ENCODE data around the gene CIITA.
"Not testable (repeated sequence)": the region's sequence is repeated elsewhere in the genome, so short reads cannot be mapped to it uniquely, and the experiment has no call there.

Gene CIITA

DNA sequence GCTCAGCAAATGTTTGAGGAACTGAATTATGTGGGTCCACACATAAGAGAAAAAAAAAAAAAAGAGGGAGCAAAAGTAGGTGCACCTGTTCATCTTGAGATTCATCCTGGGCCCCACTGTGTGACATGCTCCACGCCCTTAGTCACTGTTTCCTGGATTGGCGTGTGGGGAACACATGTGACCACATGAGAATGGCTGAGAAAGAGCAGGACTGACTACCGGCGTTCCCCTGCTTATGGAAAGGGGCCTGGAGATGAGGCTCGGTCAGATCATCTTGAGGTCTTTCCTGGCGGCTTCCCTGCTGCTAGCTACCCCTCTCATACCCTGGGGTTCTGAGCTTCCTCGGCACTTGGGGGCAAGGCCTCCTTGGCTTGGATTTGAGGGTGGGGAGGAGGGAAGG, 61.3 kb downstream of the CIITA start:
- DNase-seq (ENCODE audit: low read depth): no peak
- no peak overlapping the region for H3K4me3 ChIP-seq (ENCODE audit: low read length)
- TF ChIP-seq, protein P1, sequence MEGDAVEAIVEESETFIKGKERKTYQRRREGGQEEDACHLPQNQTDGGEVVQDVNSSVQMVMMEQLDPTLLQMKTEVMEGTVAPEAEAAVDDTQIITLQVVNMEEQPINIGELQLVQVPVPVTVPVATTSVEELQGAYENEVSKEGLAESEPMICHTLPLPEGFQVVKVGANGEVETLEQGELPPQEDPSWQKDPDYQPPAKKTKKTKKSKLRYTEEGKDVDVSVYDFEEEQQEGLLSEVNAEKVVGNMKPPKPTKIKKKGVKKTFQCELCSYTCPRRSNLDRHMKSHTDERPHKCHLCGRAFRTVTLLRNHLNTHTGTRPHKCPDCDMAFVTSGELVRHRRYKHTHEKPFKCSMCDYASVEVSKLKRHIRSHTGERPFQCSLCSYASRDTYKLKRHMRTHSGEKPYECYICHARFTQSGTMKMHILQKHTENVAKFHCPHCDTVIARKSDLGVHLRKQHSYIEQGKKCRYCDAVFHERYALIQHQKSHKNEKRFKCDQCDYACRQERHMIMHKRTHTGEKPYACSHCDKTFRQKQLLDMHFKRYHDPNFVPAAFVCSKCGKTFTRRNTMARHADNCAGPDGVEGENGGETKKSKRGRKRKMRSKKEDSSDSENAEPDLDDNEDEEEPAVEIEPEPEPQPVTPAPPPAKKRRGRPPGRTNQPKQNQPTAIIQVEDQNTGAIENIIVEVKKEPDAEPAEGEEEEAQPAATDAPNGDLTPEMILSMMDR (conservative IDR thresholded peaks at IDR 0.05; ENCODE audit: low read depth, low read length): no peak

DNA sequence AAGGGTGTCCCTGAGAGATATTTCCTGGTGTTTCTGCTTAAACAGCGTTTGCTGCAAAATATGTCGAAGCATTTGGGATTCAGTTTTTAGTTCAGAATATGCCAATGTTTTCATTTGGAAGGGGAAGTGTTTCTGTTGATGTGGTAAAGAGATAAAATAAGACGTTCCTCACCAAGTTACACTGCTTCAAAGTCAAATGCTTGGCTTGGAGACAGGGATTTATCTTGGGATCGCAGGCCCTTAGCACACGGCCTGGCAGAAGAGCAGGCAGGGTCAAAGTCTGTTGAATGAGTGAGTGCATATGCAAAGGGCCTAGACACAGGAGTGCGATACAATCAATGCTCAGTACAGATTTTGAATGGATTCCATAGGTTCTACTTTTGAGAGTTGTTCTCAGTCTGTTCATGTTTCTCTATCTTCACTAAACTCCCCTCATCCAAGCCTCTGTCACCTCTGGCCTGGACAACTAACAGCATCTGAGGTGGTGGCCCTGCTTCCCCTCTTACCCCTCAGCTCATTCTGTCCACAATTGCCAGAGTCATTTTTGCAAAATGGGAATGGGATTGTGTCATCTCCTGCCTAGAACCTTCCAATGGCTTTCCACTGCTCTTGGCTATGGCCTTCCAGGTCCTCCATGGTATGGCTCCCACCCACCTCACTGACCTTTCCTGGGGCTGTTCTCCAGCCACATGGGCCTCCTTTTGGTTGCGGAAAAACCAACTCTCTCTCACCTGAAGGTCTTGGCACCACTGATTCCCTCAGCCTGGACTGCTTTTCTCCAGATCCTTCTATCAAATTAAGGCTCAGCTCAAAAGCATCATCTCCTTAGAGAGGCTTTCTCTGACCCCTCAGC, 62.0 kb downstream of the CIITA start:
- H3K4me3 ChIP-seq (ENCODE audit: low read length): no peak overlapping the region
- TF ChIP-seq, protein P1 (conservative IDR thresholded peaks at IDR 0.05; ENCODE audit: low read depth, low read length): no peak
- no peak for DNase-seq (ENCODE audit: low read depth)

DNA sequence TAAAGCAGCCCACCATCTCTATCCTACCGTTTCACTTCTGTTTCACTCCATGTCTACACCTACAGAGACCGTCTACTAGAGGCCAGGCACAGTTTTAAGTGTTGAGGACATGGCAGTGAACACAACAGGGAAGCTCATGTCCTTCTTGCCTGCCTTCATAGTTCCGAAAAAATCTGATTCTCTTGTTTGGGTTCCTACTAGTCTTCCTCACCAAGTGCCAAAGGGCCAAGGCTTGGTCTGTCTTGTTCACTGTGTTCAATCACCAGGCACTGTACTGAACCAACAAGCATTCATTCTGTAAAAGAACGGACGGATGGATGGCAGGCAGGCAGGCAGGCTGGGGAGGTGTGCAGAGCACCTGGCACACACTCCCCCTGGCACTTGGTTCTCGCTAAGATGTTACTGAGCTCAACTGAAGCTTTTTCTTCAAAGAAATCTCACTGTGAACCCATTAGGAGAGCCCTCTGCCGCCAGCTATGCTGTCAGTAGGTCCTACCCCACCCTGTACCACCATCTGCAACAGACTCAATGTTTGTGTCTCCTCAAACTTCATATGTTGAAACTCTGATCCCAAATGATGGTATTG, 62.7 kb downstream of the CIITA start:
- TF ChIP-seq, protein P1 (conservative IDR thresholded peaks at IDR 0.05; ENCODE audit: low read depth, low read length): no peak
- peak overlapping the region; percentile 0 for H3K4me3 ChIP-seq (ENCODE audit: low read length)
- no peak for DNase-seq (ENCODE audit: low read depth)

DNA sequence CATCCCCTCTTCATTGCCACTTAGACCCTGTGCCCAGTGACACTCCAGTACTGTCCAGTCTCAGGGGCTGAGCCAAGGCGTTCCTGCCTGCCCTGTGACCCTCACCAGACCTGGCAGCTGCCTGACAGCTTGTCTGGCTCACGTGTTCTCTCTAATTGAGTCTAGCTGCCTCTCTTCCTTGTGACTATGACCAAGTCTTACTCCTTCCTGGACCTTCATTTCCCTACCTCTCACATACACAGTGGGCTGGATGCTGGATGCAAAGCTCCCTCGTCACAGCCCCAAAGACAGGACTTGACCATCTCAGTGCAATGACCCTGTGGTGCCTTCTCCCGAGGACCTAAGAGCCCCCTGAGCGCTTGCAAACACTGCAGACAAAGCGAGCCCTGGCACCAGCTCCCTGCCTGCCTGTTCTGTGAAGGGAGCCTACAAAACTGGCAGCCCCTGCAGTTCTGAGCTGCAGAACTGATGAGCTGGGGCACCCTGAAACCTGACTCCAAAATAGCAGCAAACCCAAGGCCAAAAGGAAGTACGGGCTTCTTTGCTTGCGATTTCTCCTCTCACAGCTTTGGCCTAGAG, 63.6 kb downstream of the CIITA start:
- TF ChIP-seq, protein P1 (conservative IDR thresholded peaks at IDR 0.05; ENCODE audit: low read depth, low read length): no peak
- no peak for DNase-seq (ENCODE audit: low read depth)
- H3K4me3 ChIP-seq (ENCODE audit: low read length): peak overlapping the region; percentile 72

DNA sequence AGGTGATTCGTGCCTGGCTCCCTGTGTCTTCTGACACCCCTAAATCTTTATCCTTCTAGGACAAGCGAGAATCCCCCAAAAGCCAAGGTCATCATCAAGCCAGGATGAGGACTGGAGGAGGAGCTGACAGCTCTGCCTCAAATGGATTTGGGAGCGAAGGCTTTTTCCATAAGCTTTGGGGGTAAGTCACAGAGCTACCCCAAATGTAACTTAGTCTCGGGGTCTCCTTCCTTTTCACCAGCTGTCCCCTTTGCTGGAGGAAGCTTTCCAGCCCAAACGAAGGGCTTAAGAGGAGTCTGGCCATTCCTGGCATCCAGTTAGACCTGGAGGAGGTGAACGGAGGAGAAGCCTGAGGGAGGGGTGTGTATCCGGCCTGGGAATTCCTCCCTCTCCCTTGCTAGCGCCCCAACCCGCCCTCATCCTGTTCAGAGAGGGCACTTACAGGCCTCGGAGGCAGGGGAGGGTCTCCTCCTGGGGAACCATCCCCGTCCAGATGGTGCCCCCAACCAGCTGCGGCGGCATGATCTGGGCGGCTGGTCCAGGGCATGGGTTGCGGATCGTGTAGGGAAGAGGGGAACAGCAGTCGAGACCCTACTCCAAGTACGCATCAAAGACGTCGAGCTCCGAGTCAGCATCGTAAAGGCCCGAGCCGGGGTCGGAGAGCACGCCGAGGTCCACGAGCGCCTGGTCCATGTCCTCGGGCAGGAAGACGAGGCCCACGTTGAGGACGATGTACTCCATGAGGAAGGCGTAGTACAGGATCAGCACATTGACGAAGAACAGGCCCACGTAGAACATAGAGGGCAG, 64.3 kb downstream of the CIITA start:
- no peak for DNase-seq (ENCODE audit: low read depth)
- TF ChIP-seq, protein P1 (conservative IDR thresholded peaks at IDR 0.05; ENCODE audit: low read depth, low read length): no peak
- peak overlapping the region; percentile 72 for H3K4me3 ChIP-seq (ENCODE audit: low read length)

DNA sequence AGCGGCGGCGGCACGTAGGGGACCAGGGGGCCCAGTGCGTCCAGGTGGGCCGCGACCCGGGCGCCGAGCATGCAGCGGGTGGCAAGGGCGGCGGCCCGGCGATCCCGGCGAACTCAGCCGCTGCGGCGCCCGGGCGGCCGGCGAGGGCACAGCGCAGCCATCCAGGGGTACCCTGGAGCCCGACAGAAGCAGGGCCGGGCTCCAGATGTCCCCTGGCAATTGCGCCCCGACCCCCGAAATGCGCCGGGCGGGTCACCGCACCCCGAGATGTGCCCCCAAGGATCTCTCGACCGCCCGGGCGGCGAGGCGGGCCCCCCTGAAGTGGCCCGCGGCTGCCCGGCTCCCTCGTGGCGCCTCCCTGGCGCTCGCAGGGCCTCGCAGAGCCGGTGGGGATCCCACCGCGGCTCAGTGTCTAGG, 64.9 kb downstream of the CIITA start:
- peak overlapping the region; percentile 72 for H3K4me3 ChIP-seq (ENCODE audit: low read length)

More for the DNA sequence above, 64.9 kb downstream of the CIITA start:
- not testable (repeated sequence) for DNase-seq (ENCODE audit: low read depth)
